Midbrain (tissue), 1 donor: ENCODE data around the gene UACA.
"Not testable (repeated sequence)": the region's sequence is repeated elsewhere in the genome, so short reads cannot be mapped to it uniquely, and the experiment has no call there.

Experiments
- DNase-seq: peaks from one replicate; lab custom pipeline; 2025; lab: John Stamatoyannopoulos, UW

UACA gene

DNA sequence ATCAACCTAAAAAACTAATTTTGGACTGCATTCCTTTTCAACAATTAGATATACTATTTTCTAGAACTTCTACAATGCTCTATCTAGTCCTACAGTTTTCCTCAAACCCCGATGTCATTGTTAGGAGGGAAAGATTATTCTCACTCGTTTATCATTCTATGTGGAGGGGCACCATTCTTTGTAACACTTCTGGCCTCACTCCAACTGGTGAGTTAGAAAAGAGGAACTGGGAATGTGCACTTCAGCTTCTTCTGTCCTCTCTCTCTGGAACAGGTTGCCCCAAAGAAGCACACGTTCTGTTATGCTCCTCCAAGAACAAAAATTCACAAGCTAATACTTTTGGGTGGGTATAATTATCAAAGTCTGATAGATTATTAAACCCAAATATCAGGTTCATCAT is 137.9 kb downstream of the UACA start:
- no peak for DNase-seq

DNA sequence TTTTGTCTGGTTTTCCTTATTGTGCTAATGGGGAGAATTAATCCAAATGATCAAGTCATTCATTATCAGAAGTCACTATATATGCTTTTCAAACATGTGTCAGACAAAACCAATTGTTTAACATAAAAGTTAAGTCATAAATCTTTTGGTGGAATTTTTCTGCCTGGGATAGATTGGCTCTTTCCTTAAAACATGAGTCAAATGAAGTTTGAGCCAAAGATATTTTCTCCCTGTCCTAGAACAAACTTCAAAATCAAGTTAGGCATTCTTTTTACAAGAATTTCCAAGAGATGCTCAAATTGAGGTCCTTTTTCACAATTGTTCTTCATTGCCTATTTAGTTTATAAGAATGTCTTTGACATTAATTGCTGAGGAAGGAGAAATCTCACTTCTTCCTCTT is 138.3 kb downstream of the UACA start:
- DNase-seq: no peak

DNA sequence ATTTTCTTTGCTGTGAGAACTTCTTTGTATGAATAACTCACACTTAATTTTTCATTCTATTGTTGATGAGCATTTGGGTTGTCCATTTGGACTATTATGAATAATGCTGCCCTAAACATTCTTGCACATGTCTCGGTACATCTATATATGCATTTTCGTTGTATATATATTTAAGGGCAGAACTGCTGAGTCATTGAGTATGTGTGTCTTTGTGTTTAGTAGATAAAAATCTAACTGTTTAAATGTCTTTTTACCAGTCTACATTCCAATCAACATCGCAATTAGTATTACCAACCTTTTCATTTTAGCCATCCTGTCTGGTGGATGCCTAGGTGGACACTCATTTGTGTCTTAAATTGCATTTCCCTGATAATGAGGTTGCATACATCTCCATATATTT is 144.4 kb downstream of the UACA start:
- no peak for DNase-seq

DNA sequence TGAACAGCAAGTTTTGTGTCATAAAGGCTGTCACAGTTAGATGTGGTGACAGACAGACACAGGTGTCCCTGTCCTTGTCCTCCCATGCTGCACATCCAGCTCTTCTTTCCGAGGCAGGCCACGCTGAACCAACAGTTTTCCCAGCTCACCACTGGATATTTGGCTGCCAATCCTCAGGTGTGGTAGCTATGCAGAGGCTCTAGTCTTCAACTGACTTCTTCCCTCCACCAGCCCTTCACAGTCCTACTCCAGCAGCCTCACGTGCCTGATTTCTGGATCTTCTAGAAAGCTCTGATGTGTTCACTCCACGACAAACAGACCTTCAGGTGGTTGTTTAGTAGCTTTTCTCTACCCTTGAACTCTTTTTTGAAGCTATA is 145.5 kb downstream of the UACA start:
- no peak for DNase-seq

DNA sequence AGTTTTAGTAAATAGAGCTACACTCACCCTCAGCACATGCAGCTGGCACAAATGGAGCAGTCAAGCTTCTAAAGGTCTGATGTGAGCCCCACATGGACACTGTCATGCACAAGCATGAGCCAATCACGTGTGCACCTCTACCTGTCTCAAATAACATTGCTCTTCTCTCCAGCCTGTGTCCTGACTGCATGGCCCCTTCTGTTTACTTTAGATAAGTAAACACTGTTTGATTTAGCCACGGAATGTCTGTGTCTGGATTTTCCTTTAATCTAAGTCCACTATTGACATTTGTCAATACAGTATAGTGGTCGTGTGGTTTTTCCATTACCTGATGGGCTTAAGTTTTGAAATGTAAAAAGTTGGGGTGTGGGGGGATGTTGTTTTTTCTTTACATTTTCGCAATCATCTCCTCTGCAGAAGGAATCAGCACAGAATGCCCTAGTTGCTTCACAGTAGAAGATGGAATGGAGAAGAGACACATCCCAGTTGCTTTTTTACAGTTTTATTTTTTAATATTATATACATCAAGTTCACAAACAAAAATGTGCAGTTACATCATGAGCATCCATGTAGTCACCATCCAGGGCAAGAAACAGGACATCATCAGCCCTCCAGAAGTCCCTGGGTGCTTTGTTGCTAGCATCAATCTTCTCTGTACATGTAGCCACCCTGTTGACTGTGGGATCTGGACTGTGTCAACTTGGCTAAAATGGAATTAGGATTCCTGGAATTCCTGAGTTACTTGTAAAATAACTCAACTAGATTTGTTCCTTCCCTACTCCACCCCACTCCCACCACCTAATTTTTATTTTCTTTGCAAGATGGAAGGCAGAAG is 146.1 kb downstream of the UACA start:
- no peak for DNase-seq

DNA sequence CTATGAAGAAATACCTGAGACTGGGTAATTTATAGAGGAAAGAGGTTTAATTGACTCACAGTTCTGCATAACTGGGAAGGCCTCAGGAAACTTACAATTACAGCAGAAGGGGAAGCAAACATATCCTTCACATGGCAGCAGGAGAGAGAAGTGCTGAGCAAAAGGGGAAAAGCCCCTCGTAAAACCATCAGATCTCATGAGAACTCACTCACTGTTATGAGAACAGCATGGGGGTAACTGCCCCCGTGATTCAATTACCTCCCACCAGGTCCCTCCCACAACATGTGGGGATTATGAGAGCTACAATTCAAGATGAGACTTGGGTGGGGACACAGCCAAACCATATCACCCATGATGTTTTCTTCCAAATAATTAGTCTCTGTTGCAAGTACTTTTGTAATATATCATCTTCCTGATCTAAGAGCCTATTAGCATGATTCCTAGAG is 147.0 kb downstream of the UACA start:
- DNase-seq: not testable (repeated sequence)

DNA sequence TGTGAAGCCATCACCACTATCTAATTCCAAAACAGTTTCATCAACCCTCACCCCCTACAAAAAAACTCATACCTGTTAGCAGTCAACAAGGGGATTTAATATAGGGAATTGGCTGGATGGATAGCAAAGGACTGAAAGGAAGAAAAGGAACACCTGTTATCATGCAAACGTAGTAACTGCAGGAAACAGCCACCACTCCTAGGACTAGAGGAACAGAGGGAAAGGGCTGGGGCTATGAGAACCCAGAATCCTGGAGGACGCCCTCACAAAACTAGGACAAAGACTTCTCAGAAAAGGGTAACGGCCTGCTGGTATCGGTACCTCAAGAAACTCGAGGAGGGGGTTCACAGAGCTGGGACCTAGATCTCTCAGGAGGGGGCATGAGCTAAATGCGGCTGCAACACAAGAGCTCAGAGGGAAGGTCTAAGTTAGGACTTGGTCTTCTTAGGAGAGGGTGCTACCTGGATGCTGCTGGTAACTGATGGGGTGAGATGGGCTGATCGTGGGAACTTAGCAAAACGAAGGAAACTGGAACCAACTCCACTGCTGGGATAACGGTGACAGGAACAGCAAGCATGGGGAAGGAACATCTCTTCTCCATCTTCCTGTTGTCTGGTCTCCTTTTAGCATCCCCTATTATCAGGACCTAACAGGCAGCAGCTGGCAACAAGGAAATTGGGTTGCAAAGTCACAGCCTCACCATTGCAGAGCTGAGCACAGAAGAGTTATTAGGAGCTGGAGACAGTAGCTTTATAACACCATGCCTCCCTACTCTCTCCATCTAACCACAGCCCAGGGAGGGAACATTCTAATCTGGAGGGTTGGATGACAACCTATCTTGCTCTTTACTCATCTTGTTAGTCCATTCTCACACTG is 147.7 kb downstream of the UACA start:
- DNase-seq: no peak

DNA sequence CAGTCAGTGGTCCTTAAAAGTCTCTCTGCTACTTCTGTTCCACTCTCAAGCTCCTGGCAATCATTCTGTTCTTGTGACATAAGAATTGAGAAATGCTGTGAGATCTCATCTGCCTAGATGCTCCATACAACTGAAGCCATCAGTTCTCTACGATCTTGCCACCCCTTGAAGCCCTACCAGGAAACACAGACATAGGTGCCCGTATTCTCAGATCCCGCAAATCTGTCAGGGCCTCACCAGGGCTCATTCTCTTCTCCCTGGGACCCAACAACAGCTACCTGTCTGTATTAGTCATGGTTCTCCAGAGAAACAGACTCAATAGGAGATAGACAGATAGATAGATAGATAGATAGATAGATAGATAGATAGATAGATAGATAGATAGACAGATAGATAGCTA is 149.1 kb downstream of the UACA start:
- no peak for DNase-seq

DNA sequence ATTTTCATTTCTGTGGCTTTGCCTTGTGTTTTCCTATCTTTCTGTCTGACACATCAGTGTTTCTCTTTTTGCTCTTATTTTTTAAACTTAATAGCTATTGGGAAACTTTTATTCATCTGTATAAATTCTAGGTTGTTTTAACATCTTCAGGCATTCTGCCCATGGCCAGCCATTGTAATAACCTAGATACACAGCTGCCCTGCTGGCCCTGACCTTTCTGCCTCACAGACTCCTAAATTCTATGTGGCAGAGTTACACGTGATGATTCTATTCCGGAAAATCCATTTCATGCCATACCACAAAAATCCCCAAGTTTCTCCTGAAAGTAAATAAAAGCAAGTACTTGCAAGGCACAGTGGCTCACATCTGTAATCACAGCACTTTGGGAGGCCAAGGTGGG is 150.1 kb downstream of the UACA start:
- DNase-seq: no peak

DNA sequence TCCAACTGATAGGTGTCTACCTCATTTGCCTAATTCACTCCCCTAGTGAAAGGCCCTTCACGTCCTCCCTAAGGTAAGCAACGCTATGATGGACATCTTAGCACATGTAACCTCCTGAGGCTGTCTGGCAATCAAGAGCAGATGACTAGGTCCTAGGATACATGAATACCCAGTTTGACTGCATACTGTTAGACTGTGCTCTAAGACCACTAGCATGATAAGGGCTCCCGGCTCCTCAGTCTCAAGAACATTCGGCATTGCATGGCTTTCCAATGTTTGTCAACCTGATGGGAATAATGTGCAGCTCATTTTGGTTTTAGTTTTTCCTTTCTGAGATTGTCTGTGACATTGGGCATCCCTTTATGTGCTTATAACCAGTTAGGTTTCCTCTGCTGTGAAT is 152.1 kb downstream of the UACA start:
- no peak for DNase-seq

DNA sequence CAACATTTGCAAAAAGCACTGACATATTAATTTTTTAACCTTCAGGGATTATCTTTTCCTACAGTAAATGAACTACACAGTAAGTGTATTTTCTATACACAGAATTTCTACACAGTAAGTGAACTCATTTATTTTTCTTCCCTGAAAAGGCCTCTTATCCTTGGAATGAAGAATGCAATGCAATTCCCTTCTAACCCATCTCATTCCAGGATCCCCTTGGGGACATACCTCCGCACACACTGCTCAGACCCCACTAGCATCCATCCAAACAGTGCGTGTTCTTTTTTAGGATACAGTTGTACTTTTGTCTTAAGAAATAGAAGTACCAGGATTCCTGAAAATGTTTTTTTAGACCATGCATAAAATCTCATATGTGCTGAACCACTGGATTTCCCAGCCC is 152.8 kb downstream of the UACA start:
- DNase-seq: no peak

DNA sequence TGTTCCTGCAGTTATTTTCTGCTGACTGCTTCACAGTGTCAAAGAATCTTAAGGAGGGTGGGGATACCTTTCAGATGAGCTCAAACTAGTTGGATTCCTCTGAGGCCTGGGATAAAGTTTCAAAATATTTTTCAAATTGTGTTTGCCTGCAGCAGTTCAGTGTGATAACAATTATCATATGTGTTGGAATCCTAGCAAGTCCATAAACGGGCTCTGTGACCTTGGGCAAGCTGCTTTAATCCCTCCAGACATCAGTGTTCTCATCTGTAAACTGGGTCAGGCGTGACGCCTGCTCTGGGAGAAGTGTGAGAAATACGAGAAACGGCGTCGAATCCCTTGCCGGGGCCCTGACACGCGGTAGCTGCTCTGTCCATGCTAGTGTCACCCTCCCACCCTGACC is 153.5 kb downstream of the UACA start:
- DNase-seq: no peak

DNA sequence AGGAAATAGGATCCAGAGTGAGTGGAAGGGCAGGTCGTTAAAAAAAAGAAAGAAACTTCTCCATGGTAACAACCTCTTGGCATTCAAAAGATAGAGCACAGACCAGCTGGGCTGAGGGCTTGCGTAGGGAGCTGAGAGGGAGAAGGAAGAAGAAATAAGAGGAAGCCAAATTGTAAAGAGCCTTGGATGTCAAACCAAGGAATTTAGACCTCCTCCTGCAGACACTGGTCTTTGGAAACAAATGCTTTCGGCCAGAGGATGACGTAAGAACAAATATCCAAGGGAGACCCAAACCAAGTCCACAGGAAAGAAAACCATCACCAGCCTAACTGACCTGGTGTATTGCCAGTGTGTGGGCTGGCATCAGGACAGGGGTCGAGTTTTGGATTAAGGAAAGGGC is 155.2 kb downstream of the UACA start:
- DNase-seq: no peak

DNA sequence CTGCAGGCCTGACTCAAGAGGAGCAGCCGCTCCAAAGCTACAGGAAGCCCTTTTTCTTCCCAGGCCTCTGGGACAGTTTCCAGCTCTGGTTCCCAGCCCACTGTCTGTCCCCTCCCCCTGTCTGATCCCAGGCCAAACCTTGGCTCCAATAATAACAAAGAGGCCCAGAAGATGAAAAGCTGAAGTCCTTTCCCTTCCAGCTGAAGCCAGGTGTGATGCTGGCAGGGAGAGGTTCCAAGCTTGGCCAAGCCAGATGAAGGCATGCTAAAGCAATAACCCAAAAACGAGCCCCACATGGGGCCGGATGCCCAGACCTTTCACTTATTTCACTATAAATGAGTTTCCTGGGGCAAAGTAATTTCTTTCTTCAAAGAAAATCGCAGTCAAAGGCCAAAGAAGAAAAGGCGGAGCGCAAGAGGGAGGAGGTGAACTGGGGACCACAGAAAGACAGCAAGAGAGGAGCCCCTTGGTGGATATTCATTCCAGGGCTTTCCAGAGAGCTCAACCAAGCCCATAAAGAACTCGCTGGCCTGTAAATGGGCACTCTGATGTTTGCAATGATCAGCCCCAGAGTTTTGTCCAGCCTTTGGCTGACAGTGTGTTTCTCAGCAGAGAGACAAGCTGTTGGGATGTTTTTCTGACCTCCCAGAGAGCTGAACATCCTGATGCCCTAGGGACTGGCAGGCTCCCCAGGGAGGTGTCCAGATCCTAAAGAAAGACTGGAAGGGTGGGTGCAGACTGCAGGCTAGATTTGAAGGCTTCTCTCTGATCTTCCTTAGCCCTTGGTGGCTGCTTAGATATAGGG is 157.6 kb downstream of the UACA start:
- peak; percentile 78 for DNase-seq

DNA sequence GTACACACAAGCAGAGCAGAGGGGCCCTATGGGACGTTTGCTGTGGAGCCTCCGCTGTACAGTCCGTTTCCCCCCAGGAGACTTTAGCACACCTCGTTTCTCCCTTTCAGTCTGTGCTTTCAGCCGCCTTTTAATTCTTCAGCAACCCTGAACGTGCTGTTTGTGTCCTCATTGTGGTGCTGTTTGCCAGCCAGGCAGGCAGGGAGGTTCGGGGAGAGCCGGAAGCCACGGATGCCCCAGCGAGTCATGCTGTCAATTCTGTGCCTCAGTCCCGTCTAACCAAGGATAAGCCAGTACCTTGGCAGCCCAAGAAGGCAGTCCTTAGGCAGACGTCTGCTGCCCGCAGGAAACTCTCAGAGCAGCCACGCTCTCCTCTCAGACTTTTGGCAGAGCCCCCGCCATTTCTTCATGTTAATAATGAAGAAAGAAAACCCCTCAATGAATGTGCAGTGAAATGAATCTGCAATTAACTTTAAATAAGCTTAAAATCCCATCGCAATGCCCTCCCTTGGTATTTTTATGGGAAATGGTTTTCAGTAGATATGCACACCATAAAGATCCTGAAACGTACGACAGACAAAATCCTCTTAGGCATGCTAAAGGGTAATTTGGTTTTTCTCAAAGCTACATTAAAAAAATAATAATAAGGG is 158.6 kb downstream of the UACA start:
- DNase-seq: peak; percentile 17
